PC-9 (cell line): ENCODE results near the gene TBX2.

Experiments used
- CTCF ChIP-seq: fragments of 200-600 bp; sonication (generic); conservative IDR thresholded peaks from 2 replicates; pipeline ENCODE4 v1.6.1; 2017; ENCODE audit warnings: mixed run types, antibody characterized with exemption, mild to moderate bottlenecking, moderate library complexity
- EZH2 ChIP-seq: fragments of 200-600 bp; sonication (generic); IDR thresholded peaks from 2 replicates; pipeline ENCODE4 v1.8.0; 2017; ENCODE audit warnings: antibody characterized with exemption, low read depth

GRCh38 chr17:61376931-61377838 is 22.5 kb upstream of the TBX2 start:
- TF ChIP-seq EZH2 (no peak), CTCF (no peak)
